ENCODE data around the gene ARL6.
A peak's percentile ranks its signal among the peaks of the same experiment; 100 is the strongest.

The ARL6 gene

DNA sequence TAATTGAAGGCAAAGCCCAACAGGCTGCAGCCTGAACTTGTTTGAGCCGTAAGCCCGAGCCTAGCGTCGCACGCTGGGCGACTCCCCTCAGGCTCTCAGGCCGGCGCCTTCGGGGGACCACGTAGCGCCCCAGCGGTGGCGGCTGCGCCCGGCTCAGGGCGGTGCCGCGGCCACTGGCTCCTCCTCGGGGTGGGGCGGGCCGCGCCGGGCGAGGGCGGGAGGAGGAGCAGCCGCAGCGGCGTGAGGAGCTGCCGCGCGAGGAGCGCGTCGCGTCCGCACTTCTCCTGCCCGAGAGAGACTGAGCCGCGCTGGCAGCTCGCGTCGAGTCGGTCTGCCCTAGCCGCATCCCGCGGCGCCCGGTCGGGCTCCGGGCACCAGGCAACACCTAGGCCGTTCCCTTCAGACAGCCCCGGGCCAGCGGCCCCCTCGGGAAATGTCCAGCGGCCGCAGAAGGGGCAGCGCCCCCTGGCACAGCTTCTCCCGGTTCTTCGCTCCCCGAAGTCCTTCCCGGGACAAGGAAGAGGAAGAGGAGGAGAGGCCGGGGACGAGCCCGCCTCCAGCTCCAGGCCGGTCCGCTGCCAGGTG is 57.3 kb downstream of the ARL6 start, which contains the start of gene CRYBG3:
CRYBG3 (plus strand) TSS at position 238 of the 585 bp plus-strand sequence; CDS start at position 434, 196 bp downstream.
- Histone ChIP-seq H3K9me3 (ENCODE audit: insufficient read depth, low read length) (no peaks in the 10 kb centered on the region), H3K4me1 (ENCODE audit: insufficient read depth, insufficient read length) (peaks cover 2% of the 10 kb centered on the region), H3K36me3 (ENCODE audit: insufficient read depth, insufficient read length, low read length) (no peaks in the 10 kb centered on the region), H3K27me3 (ENCODE audit: insufficient read depth, insufficient read length) (peaks cover 39% of the 10 kb centered on the region), H3K9ac (ENCODE audit: insufficient read length, low read depth) (peak within 1 kb of the TSS; percentile 86), H3K4me3 (ENCODE audit: insufficient read length, low read depth) (peak within 1 kb of the TSS; percentile 83)
- DNase-seq (ENCODE audit: low read depth, low spot score): peak; percentile 62
- TF ChIP-seq YY1 (IDR thresholded peaks at IDR 0.05; ENCODE audit: insufficient read depth, insufficient read length): no peak

DNA sequence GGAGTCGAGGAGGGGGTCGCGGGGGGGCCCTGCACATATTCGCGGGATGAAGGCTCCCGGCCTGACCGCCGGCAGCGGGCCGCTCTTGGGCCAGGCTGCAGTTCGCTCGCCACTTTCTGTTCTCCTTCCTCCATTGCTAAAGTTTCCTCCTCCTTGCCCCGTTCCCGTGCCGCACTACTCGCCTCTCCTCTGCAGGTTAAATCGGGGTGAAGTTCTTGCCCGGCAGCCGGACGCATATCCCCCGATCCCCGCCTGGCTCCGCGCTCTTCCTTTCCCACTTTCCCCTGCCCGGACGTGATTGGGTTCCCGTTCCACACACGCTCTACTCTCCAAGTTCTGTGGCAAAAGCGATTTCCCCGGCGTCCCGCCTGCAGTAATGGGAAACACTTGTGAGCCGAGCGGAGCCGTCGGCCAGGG is 57.8 kb downstream of the ARL6 start:
- no peaks in the 10 kb centered on the region for H3K36me3 ChIP-seq (ENCODE audit: insufficient read depth, insufficient read length, low read length)
- H3K27me3 ChIP-seq (ENCODE audit: insufficient read depth, insufficient read length): peaks cover 39% of the 10 kb centered on the region
- TF ChIP-seq ZNF274 (IDR thresholded peaks at IDR 0.05; ENCODE audit: low read depth, low read length) (no peak), YY1 (IDR thresholded peaks at IDR 0.05; ENCODE audit: insufficient read depth, insufficient read length) (no peak), SUZ12 (IDR thresholded peaks at IDR 0.05; ENCODE audit: extremely low read depth, insufficient read depth, insufficient read length) (no peak)
- no peaks in the 10 kb centered on the region for H3K9me3 ChIP-seq (ENCODE audit: insufficient read depth, low read length)
- H3K9ac ChIP-seq (ENCODE audit: insufficient read length, low read depth): peak overlapping the region; percentile 86
- peak overlapping the region; percentile 83 for H3K4me3 ChIP-seq (ENCODE audit: insufficient read length, low read depth)
- H3K4me1 ChIP-seq (ENCODE audit: insufficient read depth, insufficient read length): peaks cover 2% of the 10 kb centered on the region
- DNase-seq (ENCODE audit: low read depth, low spot score): peak; percentile 6

DNA sequence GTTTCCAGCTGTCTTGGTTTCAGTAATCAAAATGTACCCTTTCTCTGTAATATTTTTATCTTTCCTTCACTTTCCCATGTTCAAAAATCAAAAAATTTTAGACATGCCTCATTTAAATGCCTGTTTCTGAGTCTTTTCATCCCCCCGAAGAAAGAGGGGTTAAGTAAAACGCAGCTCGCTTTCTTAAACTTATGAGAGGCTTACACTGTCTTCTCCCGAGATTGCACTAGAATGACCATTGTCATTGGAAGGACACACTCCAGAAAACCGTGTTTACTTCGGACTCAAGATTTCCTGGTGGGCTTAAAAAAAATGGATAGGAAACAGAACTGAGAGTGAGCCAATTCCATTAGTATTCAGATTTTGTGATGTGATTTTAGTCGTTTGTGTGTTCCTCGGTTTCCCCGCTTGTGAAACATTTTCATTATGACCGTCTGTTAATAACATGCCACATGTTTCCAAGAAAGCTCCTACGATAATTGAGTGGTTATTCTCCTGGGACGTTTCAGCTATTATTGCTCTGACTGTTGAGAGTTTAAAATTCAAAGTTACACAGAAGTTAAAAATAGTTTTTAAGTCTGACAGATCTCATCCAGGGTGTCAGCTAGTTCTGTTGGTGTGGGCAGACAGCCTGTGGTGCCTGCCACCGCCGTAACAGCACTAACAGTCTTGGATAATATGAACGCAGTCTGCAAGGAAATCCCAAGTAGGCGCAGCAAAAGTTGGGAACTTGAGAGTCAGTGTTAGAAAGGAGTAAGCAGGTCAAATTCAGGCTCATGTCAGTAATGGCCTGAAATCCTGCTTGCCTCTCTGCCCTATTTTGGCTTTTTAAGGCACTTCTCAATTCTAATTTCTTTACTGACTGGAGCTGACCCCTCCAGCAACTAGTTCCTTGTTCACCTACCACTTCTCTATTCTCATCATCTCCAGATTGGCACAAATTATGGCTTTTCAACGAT is 58.8 kb downstream of the ARL6 start:
- no peaks in the 10 kb centered on the region for H3K9me3 ChIP-seq (ENCODE audit: insufficient read depth, low read length)
- peaks cover 39% of the 10 kb centered on the region for H3K27me3 ChIP-seq (ENCODE audit: insufficient read depth, insufficient read length)
- H3K36me3 ChIP-seq (ENCODE audit: insufficient read depth, insufficient read length, low read length): no peaks in the 10 kb centered on the region
- no peak overlapping the region for H3K4me3 ChIP-seq (ENCODE audit: insufficient read length, low read depth)
- peaks cover 2% of the 10 kb centered on the region for H3K4me1 ChIP-seq (ENCODE audit: insufficient read depth, insufficient read length)
- H3K9ac ChIP-seq (ENCODE audit: insufficient read length, low read depth): peak overlapping the region; percentile 86
- no peak for DNase-seq (ENCODE audit: low read depth, low spot score)
- TF ChIP-seq ZNF274 (IDR thresholded peaks at IDR 0.05; ENCODE audit: low read depth, low read length) (no peak), YY1 (IDR thresholded peaks at IDR 0.05; ENCODE audit: insufficient read depth, insufficient read length) (no peak), SUZ12 (IDR thresholded peaks at IDR 0.05; ENCODE audit: extremely low read depth, insufficient read depth, insufficient read length) (no peak)

DNA sequence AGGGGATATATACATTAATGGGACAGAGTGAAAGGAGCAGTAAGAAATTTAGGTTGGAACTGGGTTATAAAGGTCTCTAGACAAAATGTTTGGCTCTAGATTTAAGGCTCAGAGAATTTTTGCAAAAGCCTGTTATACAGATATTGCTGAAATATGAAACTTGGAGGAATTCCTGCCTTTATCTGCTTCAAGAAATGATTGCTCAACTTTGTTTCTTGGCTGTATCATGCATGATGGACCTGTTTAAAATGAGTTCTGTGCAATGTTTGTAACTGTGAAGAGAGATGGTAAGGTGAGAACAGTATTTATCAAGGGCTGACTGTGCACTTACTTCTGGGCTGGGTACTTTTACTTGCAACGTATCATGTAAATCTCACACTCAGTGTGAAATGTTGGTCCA is 60.5 kb downstream of the ARL6 start:
- TF ChIP-seq YY1 (IDR thresholded peaks at IDR 0.05; ENCODE audit: insufficient read depth, insufficient read length): no peak
- TF ChIP-seq ZNF274 (IDR thresholded peaks at IDR 0.05; ENCODE audit: low read depth, low read length): no peak
- TF ChIP-seq SUZ12 (IDR thresholded peaks at IDR 0.05; ENCODE audit: extremely low read depth, insufficient read depth, insufficient read length): no peak

DNA sequence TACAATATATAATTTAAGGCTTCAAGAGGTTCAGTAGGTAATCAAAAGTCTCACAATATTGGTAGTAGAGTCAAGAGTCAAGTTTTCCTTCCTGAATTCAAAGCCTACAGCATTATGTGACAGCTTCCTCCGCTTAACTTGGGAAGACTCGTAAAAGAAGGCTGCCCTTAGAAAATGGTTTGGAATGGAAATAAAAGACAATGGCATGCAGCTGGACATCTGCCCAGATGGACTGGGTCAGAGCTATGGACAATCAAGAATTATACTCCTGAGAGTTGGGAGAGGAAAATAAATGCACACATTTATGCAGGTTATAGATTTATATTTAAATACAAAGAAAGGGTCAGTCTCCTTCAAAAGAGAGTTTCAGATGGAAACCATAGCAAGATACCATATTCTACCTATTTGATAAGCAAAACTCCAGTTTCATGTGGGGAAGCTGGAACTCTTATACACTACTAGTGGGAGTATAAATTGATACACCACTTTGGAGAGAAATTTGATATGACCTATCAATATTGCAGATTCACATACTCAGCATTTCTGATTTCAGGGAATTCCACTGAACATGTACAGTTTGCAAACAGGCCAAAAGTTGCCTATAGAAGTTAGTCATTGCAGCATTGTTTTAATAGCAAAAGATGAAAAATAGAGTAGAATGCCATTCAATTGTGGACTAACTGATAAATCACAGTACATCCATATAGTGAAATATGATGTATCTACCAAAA is 63.3 kb downstream of the ARL6 start:
- Histone ChIP-seq H3K9ac (ENCODE audit: insufficient read length, low read depth) (no peak overlapping the region), H3K36me3 (ENCODE audit: insufficient read depth, insufficient read length, low read length) (no peaks in the 10 kb centered on the region), H3K9me3 (ENCODE audit: insufficient read depth, low read length) (no peaks in the 10 kb centered on the region), H3K27me3 (ENCODE audit: insufficient read depth, insufficient read length) (peaks cover 9% of the 10 kb centered on the region), H3K4me3 (ENCODE audit: insufficient read length, low read depth) (no peak overlapping the region), H3K4me1 (ENCODE audit: insufficient read depth, insufficient read length) (peaks cover 2% of the 10 kb centered on the region)
- no peak for TF ChIP-seq YY1 (IDR thresholded peaks at IDR 0.05; ENCODE audit: insufficient read depth, insufficient read length)
- no peak for TF ChIP-seq ZNF274 (IDR thresholded peaks at IDR 0.05; ENCODE audit: low read depth, low read length)
- TF ChIP-seq SUZ12 (IDR thresholded peaks at IDR 0.05; ENCODE audit: extremely low read depth, insufficient read depth, insufficient read length): no peak
- DNase-seq (ENCODE audit: low read depth, low spot score): no peak

More for the DNA sequence above, 60.5 kb downstream of the ARL6 start:
- H3K9ac ChIP-seq (ENCODE audit: insufficient read length, low read depth): no peak overlapping the region
- peaks cover 2% of the 10 kb centered on the region for H3K4me1 ChIP-seq (ENCODE audit: insufficient read depth, insufficient read length)
- no peaks in the 10 kb centered on the region for H3K9me3 ChIP-seq (ENCODE audit: insufficient read depth, low read length)
- no peak overlapping the region for H3K4me3 ChIP-seq (ENCODE audit: insufficient read length, low read depth)
- no peak for DNase-seq (ENCODE audit: low read depth, low spot score)
- no peaks in the 10 kb centered on the region for H3K36me3 ChIP-seq (ENCODE audit: insufficient read depth, insufficient read length, low read length)
- peaks cover 36% of the 10 kb centered on the region for H3K27me3 ChIP-seq (ENCODE audit: insufficient read depth, insufficient read length)

DNA sequence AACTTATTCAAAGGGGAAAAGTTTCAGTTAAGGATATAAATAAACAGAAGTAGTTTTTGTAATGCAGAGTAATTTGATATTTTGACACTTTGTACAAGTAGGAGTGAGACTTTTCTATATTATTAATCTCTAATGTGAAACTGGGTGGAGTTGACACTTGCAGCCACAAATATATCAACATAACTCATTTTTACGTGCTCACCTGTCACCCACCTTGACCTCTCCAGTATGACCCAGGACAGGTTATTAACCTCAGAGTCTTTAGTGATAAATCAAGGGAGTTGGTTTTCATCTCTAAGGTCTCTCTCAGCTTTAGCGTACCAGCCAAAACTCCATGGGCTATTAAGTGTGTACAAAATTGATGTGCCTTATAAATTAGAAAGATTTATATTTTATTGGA is 64.6 kb downstream of the ARL6 start:
- no peak for DNase-seq (ENCODE audit: low read depth, low spot score)
- no peaks in the 10 kb centered on the region for H3K27me3 ChIP-seq (ENCODE audit: insufficient read depth, insufficient read length)
- no peaks in the 10 kb centered on the region for H3K9me3 ChIP-seq (ENCODE audit: insufficient read depth, low read length)
- no peaks in the 10 kb centered on the region for H3K36me3 ChIP-seq (ENCODE audit: insufficient read depth, insufficient read length, low read length)
- no peak overlapping the region for H3K9ac ChIP-seq (ENCODE audit: insufficient read length, low read depth)
- no peak overlapping the region for H3K4me3 ChIP-seq (ENCODE audit: insufficient read length, low read depth)
- H3K4me1 ChIP-seq (ENCODE audit: insufficient read depth, insufficient read length): no peaks in the 10 kb centered on the region
- TF ChIP-seq ZNF274 (IDR thresholded peaks at IDR 0.05; ENCODE audit: low read depth, low read length): no peak
- no peak for TF ChIP-seq YY1 (IDR thresholded peaks at IDR 0.05; ENCODE audit: insufficient read depth, insufficient read length)
- TF ChIP-seq SUZ12 (IDR thresholded peaks at IDR 0.05; ENCODE audit: extremely low read depth, insufficient read depth, insufficient read length): no peak
